ENCODE measurements around the gene MAP2K5.

The MAP2K5 gene

DNA sequence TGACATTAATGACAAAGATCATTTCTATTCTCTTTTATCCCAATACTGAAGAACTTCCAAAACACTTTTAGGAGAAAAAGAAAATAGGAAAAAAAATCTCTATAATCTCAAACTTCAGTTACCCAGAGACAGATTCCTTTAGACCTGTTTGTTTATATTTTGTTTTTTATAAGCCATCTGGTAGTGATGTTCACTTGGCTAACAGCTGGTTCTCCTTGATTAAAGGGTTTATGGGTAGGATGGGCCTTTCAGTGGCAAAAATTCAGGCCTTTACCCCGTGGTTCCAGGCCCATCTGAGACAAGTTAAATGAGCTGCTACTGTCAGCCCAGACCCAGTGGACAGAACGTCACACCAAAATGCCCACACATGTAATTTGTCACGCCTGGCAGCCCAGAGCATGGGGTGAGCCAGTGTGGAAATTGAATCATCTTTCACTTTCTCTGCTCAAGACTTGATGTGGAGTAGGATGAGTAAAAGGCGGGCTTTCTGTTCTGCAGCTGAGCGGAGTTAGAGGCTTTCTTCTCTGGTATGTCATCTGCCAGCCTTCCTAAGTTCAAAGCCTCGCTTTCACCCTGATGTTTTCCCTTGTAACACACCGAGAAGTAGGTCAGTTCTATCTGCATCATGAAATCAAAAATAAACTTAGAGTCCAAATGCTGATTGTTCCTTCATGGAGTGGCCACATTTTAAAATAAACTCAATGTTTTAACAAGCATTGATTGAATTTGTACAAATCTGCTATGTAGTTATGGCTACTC, 220.3 kb downstream of the MAP2K5 start:
- DNase-seq: no peak

DNA sequence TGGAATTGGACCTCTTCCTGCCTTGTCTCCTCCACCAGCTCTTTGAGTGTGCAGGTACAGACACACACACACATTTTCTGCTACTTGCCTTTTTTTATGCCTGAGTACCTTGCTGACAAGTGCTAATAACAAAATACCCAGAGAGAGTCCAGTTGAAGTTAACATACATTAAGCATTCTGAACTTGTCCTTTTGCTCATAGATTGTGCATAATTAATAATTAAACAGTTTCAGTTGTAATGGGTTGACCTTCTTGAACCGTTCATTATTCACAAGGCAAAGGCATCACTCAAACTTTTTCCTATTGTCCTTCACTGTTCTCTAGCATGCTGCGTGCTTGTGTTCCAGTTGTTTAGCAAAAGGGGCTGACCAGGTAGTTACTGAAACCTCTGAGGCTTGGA, 223.2 kb downstream of the MAP2K5 start:
- DNase-seq: no peak

DNA sequence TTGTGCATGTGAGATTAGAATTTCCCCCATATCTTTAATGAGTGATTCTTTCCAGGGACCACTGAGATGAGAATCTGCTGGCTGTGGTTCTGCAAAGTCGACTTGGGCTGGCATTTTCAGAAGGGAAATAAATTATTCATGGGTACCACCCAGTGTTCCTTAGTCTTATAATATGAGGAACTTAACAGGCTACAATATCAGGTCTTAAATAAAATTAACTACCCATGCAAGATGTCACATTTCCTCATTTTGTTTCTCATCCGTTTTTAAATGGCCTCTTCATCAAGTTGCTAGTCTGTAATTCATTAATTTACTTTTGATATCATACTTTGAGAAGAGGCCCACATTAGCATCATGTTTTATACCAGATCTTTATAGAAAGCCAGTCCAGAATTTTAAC, 224.5 kb downstream of the MAP2K5 start:
- DNase-seq: no peak

DNA sequence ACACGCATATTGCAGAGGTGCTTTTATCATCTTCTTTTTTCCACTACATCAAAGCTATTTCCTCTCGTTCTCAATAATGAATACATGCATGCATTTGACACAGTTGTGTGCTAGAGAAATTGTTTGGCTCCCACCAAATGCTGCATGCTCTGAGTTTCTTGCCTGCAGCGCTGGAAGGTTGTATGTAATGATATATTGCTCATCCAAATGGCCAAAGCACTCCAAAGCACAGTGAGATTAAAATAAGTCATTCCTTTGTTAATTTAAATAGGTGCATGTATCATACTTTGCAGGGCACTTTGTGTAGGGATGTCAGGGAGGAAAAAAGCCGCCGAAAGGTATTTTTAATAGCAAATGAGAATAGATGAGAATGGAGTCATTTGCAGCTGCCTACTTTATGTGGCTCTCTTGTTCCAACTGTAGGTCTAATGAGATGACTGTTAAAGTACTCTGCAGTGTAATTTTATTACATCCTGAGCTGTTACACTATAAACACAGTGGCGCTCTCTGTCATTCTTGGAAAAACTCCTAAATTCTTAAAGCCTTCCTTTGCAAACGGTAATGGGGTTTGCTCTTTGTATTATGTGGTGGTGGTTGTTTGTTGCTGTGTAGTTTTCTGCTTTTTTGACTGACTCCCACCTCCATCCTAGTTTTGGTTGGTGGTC, 225.9 kb downstream of the MAP2K5 start:
- no peak for DNase-seq

DNA sequence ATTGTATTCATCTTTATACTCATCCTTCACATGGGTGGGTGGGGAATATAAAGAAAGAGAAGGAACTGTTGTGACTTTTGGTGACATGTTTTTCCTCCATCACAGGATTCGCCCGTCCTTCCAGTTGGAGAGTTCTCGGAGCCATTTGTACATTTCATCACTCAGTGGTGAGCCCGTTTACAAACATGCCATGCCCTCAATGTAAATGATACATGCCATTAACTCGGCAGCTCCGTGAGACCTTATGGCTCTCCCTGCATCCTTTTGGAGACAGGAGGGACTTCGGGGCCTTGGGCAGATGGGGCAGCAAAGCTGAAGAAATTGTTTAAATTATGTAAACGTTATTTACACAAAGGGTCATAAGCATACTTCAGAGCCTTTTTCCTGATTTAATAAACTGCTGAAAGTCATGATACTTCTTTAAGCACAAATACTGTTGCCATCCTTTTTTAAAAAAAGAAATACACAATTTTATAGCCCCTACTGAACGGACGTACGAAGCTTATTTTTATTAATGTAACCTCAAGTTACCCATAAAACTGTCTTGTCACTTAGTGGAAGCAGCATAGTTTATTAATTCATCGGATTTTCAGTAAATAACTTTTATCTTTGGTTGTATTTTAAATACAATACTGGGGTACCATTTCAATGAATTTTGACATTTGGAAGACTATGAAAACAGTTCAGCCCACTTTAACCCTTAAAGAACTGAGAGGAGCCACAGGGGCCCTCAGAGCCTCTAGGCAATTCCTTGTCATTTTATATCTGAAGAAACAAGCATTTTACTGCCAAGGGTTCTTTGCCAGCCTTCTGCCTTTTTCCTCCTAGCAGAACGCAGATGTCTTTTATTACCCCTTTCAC, 227.2 kb downstream of the MAP2K5 start:
- DNase-seq: no peak

DNA sequence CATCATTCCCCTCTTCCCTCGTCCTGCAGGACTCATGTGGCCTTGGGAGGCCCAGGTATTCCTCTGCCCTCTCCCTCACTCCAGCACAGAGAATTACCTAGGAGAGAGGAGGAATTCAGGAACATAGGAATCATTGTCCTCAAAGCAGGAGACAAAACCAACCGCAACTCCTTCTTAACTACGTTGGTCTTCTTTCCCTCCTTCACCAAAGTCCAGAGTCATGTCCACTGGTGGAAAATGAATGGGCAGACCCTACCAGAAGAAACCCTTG, 227.8 kb downstream of the MAP2K5 start:
- no peak for DNase-seq

DNA sequence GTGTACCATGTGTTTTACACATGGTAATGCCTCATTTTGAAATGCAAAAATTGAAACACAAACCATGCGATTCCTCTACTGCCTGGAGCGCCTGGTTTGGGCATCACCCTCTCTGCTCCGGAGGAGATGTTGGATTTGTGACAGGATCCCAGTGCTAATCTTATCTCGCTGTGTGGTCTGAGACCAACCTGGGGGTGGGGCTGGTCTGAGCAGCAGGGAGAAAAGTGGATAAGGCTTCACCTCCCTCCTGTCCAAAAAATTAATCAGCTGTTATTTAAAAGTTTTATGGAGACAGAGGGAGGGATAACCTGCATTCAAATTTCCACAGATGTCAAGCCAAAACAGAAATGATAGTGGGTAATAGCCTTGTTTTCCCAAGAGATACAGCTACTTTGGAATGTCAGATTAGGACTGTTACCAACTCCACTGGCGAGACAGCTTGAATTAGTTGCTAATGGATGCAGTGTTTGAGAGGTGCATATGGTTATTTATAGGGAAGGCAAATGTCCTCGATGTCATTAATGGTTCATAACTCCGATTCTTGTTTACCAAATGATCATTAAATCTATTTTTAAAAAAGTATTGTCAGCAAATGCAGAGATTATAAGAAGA, 228.8 kb downstream of the MAP2K5 start:
- no peak for DNase-seq

DNA sequence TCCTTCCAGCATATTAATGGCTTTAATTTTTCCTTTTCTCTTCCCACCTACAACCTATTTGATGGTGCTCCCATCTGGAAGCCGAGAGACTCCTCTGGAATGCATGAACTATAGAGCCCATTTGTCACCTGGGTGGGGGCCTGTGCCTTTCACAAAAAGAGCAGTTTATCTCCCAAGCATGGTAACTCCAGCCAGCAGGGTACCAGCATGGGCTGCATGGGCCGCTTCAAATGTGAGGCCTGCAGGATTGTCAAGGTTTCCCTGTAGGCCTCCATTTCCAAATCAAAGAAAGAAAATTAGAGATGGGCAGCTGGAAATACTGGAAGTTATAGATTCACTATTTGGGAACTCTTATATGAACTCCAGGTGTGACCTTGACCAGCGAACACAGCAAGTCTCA, 232.1 kb downstream of the MAP2K5 start:
- DNase-seq: no peak

DNA sequence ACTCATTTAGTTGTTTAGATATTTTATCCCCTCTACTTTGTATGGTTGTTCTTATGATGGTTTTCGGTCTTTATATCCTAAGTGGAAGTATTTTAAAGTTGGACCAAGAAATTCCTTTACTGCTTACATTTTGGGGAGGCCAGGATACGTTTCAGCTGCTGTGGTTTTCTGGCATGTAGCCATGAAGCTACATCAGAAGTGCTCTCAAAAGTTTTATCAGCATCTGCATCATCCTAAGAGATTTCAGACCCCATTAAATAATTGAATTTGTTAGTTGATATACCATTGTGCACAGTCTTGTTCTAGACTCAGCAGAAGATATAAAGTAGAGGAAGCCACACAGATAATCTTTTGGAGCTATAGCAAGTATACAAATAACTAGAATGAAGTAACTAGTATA, 232.7 kb downstream of the MAP2K5 start:
- no peak for DNase-seq

DNA sequence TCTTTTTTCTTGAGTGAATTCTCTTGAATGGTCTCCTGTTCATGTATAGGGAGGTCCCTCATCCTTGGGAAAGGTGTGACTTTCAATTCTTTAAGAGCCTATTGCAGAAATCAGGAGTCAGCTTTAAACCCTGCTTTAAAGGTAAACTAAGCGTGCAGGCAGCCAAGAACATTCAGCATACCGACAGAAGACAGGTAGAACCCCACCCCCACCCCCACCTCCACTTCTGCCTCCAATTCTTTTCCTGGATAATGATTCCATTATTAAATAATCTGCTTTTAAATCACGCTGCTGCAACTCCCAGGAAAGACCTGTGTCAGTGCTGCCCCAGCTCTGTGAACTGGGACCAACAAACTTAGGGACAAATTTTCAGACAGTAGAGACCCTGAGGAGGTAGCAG, 233.5 kb downstream of the MAP2K5 start:
- no peak for DNase-seq

DNA sequence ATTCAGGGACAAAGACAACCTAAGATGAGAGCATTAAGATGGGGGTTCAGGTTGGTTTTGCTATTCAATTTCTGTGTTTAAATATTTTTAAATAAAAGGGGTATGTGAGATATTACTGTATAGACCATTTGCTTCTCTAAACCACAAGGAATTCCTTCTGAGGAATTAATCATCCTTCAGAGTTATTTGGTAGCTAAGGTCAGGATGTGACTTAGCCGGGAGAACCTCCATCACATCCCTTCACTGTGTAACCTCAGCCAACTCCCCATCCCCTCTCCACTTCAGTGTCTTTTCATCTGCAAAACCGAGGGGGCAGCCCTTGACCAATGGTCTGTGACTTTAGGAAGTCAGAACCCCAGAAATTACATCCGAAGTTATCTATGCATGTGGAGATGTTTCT, 234.1 kb downstream of the MAP2K5 start:
- DNase-seq: no peak

DNA sequence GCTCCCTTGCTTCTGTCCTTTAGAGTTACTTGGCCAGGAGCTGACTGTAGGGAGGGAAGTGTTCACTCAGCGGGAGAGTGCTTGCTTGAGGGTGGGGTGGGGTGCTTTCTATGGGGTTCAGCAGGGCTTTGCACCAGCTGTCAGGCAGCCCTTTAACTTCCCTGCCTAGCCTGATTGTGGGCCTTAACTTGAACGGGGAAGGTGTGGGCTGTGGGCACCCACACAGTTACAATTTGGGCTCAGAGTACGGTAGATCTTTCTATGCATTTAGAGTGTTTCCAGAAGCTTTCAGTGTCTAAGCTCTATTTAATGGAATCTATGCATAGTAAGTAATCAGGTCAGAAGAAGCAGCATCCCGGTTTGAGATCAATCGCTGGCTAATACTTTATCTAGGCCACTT, 234.6 kb downstream of the MAP2K5 start:
- no peak for DNase-seq

DNA sequence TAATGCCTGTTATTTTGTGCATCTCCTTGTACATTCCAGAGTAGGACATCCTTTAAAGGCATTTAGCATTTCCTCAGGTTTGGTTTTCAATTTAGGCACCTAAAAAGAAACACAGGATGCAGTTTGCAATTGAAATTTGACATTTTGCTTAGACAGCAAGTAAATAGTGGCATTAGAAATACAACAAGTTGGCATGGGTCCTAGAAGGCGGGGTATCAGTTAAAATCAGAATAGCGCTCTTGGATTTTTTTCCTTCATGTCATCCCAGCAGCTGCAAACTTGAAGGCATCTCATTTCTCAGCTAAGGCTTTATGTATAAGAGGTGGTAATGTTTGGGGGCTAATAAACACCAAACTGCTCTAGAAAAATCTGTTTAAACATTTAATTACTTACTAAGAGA, 235.3 kb downstream of the MAP2K5 start:
- no peak for DNase-seq

DNA sequence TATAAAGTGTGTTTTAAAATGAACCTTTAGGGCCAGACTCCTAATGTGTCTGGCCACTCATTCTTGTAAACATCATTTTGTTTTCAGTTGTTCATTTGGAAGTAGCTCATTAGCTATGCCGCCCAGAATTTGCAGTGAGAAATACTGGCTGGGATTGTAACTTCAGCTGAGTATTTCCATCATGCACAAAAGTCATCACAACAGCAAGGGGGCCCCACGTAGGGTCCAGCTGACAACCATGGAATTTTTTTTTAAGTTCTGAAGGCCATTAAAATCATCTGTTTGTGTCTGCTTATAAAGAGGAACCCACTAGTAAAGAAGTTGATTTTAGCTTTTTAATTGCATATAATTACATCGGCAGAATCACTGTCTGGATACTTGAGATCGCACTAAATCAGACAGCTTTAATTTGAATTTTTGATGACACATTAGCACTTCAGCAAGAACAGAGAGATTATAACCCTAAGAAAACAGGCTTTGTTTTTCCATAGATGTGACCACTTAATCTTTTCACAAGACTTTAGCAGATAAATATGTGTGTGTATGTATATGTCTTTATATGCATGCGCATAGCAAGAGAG, 236.6 kb downstream of the MAP2K5 start:
- DNase-seq: no peak

DNA sequence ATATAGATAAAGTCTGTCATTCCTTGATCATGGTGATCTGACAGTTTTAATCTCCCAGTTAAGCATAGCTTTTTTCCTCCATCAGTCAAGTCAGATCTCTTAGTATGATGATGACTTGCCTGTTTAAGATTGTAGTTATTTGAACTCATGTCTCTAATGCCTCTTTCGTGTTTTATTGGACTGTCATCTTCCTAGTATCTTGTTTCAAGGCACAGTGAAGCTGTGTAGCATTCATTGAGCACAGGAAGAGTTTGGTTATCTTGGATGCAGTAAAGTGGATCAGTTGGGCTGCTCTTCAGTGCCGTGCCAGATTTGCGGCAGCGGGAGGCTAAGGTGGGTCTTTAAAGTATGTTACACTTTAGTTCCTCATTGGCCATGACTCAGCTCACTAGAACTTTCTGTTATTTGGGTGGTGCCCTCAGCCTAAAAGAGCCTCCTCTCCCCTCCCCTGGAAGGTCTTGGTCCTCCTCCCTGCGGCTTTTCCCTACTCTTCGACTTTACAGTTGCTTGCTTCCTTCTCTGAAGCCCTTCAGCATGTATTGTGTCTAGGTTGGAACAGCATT, 237.1 kb downstream of the MAP2K5 start:
- no peak for DNase-seq

DNA sequence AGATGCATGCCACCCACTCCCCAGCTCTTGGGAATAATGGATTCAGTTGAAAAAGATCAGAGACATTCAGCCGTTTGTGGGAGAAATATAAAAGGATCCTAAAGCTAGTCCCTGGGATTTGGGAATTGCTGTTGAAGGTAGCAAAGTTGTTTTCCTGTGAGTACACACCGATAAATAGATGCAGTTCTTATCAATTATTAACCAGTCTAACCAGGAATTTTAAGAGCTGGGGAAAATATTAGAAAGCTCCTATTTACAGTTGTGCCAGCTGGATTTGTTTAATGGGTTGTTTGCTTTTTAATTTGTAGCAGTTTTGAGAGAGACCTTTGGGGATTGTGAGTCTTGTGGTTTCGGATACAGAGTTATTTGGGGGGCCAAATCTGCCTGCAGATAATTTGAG, 238.6 kb downstream of the MAP2K5 start:
- no peak for DNase-seq

DNA sequence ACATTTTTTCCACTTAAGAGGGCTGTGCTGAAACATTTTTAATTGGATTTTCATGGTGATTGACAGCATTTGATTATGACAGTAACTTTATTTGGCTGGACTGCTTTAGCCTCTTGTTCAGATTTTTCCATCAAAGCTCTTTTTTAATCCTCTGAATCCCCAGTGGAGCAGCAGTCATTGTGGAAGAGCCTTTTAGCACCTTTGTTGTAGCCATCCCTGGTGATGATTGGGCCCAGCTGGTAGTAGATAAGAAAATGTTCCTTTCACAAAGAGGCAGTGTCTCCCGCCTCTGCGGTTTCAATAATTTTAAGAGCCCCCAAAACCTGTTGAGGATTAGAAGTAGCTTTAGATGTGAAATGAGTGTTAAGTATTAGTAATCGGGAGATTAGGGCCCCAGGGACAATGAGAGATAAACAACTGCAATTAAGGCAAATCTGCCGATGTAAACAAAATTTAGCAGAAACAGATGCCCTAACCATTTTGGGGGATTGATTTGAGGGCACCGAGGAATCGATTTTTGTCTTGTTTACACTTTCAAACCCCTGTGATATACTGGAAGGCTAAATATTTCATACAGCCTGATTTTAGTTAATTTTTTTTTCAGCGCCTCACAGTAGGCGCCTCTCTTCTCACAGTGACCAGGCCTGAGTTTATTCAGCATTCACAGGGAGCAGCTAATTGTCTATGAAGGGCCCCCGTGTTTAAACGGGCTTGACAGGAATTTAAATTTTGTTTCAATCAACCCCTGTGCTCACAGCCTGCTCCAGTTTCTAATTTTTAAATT, 239.6 kb downstream of the MAP2K5 start:
- DNase-seq: no peak

DNA sequence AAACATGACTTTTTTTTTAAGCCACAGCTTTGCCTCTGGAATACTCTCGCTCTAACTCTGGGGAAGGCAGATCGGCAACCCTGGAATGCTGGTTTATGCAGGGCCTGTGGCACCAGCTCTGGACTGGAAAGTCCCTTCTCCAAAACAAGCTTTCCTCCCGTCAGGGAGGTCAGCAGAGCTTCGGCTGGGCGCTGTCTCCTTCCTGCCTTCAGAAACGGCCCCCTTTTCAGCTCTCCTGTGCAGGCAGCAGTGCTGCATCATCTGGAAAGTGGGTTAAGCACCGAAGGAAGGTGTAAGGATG, 240.1 kb downstream of the MAP2K5 start:
- no peak for DNase-seq

DNA sequence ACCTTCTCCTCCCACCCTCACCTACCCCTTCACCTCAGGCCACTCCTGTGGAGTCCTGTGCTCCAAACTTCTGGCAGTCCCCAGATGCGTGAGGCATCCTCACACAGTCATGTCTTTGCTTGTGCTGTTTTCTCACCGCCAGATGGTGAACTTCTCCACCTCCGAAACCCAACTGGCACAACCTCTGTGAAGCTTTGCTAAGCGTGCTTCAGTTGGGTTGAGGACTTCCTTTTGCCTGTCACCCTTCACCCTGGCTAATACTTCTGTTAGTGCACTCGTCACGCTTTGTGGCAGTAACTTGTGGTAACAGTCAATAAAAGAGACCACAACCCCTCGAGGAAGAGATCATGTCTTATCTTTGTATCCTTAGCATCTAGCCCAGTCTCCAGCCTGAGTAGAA, 240.8 kb downstream of the MAP2K5 start:
- DNase-seq: no peak

DNA sequence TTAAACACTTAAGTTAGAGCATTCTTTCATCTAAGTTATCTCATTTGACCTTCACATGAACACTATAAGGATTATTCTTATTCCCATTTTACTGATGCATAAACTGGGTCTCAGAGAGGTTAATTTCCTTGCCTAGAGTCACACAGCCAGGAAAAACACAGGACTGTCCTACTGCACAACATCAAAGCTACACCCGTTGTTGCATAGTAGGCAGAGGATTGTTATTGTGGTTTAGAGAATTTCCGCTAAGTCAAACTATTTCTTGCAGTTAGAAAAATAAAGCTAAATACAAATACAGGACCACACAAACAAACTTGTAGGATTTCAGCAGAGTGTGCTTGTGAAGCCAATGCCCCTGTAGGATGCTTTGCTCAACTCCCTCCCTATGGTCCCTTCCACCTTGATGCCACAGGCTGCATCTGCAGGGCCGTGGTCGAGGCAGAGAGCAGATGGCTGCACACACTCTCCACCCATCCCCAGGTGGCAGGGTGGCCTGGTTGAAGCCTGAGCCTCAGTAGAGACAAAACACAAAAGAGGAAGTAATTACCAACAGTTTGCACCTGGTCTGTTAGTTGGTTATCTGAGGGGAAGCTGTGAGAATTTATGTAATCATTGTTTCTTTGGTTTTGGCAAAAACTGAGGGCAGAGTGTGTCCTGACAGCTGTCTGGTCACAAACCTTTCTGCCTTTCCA, 241.7 kb downstream of the MAP2K5 start:
- DNase-seq: no peak

DNA sequence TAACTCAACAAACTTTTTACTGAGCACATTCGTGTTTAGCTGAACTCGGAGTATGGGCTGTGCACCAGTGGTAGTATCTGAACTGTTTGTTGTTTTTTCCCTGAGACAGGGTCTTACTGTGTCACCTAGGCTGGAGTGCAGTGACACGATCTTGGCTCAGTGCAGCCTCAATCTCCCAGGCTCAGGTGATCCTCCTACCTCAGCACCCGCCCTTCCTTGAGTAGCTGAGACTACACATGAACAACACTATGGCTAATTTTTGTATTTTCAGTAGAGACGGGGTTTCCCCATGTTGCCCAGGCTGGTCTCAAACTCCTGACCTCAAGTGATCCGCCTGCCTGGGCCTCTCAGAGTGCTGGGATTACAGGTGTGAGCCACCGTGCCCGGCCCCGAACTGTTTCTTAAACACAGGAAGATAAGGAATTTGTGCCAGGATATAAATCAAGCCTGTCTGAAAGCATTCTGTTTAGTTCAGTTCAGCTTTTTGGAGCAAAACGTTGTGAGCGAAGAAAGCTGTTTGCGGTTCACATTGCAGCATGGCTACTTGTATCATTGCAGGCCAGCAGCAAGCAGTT, 242.4 kb downstream of the MAP2K5 start:
- no peak for DNase-seq
